SW 1271 (cell line): ENCODE measurements around the gene GAPT.

Source experiments
- DNase-seq, 2 experiments: peaks; one replicate each; lab custom pipeline; 2025; lab: John Stamatoyannopoulos, UW

GAPT gene

DNA sequence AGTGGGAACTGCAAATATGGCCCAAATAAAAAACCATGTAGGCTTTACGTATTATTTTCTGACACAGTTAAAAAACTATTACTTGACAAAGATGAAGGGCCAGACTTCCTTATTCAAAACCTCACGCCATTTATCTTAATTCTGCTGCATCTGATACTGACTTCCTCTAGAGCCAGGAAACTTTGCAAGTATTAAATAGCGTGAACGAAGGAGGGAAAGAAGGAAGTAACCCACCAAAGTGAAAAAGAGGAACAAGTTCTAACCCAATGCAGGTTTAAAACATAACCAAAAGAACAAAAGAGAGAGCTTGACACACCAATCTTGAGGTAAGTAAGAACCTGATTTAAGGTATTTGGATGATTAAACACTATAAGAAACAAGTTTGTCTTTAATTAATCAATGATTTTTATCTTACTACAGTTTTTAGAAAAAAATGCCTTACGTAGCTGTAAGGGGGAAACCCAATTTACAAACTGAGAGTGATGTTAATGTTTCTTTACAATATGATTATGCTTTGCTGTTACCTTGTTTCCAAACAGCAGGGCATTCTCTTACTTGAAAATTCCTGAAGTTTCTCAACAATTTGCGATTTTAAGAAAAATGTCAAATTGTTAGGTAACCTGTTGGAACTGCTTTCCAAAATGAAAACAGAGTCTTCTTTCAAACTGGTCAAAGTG, at the start of gene GAPT:
GAPT (plus strand) TSS at position 220 of the 677 bp plus-strand sequence. CDS start 3,102 bp downstream, outside the sequence.
- no peak for DNase-seq

DNA sequence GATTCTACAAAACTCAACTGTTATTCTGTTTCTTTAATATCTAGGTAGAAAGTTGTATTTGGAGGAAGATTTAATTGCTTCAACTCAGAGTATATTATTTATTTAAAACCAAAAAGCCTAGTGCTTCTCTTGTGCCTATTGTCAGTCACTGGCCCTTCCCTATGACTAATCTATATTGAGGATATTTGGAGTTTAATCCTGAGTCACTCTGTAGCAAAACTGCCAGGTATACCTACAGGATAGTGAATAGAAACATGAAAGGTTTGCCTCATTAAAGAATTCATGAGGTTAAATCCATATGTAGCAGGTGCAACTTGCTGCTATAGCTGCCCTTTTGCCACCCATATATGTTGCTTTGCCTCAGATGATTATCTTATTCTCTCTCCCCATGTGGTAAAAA, 46.4 kb upstream of the GAPT start:
- DNase-seq, result no peak

DNA sequence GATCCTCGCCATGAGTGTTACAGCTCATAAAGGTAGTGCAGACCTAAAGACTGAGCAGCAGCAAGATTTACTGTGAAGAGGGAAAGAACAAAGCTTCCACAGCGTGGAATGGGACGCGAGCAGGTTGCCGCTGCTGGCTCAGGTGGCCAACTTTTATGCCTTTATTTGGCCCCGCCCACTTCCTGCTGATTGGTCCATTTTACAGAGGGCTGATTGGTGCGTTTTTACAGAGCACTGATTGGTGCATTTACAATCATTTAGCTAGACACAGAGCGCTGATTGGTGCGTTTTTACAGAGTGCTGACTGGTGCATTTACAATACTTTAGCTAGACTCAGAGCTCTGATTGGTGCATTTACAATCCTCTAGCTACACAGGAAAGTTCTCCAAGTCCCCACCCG, 45.2 kb upstream of the GAPT start:
- DNase-seq, result no peak

DNA sequence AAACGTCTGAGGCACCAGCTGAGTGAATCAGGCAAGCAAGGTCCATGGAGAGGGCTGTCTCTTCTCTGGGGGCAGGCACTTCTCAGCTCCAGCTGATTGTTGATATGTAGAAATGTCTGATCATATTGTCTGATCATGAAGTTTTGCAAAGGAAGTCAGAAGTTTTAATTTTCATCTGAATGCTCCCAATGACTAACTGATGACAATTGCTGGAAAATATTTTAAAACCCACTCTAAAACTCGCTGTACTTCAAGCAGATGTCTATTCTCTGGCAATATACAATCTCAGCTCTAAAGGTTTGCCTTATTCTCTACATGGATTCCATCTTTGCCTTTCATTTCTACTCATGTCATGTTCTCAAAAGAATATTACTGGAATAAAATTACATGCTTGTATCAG, 44.0 kb upstream of the GAPT start:
- no peak for DNase-seq

DNA sequence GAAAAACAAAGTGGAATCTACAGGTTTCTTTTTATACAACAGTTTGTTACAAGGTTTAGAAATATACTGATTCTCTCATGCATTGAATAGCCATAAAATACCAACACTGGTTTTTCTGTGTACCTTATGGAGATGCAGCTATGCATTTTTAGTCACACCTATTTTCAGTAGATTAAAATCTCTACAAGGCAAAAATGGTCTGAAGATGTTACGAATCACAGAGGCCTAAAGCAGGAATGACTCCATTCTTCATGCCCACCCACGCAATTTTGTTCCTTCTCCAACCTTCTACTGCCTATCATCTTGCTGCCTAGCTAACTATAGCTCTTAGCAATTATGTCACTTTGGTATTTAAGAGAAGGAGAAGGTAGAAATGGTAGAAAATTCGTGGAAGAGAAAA, 41.2 kb upstream of the GAPT start:
- no peak for DNase-seq

DNA sequence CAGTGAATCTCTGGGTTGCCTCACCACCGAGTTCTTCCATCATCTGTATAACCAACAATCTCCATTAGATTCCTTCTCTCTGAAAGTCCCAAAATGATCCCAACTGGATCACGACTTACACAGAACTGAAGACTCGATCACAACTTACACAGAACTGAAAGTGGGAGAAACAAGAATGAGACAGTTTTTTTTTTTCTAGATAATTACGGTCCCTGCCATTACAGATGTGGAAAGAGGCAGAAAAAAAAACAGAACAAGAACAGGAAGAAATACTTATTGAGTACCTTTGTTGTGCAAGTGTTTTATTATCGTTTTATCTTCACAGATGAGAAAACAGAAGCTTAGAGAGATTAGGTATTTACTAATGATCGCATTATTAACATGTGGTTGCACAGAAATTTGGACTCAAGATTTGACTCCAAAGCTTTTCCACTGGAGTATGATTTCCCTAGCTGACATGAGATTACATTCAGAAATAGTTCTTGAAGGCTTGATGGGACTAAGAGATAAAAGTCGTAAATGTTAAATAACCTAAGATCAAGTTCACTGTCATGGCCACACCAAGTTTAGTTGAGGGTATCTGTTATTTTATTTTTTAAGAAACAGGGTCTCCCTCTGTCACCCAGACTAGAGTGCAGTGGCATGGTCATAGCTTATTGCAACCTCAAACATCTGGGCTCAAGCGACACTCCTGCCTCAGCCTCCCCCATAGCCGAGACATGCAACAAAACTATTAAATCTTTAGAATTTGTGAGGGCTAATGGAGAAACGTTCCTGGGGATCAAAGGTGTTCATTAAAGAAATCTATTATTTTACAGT, 40.2 kb upstream of the GAPT start:
- no peak for DNase-seq

DNA sequence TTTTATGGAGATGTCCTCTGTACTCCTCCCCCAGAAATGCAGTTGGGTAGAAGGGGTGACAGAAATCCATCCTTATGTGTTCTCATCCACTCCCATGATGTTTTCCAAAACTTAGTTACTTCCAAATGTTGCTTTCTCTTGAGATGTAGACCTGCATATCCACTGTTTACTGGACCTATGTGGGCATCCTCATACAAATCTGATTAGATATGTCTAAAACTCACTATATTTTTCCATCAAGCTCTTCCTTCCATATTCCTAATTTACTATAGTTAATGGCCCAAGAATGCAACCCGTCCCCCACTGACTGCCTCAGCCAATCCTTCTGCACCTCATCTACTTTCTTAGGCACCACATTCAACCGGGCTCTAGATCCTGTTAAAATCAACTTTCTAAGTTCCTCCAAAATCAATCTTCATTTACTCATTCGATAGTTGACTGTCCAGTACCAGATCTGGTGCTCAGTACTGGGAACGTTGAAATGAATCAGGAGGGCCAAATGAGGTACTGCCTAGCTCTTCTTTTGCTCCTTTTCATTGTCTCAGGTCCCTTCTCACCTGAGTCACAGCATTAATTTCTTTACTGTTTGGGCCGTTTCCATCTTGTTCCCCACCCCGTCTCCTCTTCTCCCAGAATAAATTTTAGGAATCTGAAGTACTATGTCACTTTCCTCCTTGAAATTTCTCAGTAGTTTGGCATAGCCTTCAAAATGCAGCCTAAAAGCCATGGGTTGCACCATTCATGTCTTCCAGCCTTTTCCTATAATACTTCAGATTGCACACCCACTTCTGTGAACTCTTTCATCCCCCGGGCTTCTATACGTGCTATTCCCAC, 39.3 kb upstream of the GAPT start:
- no peak for DNase-seq

DNA sequence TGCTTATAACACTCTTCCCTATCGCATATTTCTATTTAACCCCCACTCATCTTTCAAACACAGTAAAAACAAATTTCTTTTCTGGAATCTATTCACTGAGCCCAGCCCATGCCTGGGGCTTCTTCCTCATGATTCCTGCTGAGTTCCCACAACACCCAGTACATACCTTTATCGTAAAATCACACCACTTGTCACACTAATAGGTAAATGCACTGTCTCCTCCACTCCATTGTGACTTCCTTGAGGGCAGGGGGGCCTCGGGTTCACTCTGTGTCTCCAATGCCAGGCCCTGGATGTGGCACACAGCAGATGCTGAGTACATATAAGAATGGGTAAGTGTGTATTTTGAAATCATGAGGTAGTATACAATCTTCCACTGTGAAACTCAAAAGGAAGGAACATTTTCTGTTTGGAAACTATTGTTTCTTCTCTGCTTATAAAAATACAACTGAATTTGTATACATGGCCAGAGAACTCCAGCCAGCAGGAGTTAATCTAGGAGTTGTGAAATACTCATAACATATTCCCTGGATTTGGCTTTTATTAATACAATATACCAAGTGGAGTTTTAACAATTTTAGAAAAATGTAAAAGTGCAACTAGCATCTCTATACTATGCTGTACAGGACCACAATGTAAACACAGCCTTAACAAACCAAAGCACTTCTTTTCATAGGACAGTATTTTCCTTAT, 38.5 kb upstream of the GAPT start:
- DNase-seq, result peak in 1 of 2 experiments; percentile 31

DNA sequence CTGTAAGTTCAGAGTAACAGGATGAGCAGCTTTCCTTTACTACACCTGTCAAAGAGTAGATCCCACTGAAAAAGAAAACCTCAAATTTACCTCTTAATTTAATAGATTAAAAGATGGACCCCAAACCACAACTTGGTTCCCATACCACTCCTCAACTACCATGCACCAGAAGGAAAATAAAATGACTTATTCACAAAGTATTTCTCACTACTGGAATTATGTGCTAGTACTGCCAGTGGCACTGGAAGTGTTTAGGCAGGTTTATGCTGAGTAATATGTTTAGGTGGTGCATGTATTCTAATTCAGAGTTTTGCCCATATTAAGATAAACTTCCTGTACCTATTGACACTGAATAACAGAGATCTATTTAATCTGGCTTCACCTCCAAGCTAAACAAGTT, 37.9 kb upstream of the GAPT start:
- no peak for DNase-seq

DNA sequence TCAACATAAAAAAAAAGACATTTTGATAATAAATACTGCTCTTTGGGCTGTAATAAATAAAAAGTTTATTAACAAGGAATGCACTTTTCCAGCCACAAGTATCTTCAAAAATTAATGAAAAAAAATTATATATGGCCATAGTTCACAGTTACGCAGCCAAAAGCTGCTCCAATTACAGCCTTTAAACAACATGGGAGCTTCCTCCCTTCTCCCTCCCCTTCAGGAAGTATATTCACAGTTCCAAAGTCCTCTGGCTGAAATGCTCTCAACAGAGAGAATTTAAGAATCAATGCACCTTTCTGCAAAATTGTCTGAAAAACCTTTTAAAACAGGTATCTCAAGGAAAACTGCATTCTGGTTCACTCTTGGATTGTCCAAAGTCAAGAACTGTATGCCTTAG, 37.2 kb upstream of the GAPT start:
- no peak for DNase-seq

DNA sequence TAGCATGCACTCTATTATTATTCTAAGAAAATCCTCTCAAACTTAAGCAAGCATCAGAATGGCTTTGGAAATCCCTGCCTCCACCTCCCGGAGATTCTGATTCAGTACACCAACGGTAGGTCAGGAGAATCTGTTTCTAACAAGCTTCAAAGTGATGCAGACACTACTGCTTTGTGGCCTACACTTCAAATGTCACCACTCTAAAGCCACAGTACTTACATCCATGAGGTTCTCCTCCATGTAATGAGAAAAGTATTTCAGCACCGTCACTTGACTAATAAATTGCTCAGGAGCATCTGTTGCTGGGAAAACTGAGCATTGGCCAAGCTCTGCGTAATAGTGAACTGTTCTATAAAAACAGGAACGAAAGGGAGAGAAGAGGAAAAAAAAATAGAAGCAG, 36.2 kb upstream of the GAPT start:
- DNase-seq, result no peak

DNA sequence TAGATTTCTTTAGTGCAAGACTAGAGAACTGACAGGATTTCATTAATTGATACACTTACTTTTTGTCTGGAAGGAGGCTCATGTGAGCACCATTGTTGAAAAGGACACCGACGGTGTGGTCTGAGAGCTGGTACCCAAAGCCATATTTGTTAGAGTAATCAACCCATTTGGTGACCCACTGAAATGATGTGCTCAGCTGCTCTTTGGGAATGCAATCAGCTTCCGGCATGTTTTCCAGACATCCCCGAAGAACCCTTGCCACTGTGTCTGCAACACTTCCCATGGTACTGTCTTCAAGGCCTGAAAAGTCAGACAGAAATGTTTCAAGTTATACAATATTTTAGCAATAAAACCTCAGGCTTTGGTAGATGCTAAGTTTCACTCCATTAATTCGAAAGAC, 35.8 kb upstream of the GAPT start:
- no peak for DNase-seq

DNA sequence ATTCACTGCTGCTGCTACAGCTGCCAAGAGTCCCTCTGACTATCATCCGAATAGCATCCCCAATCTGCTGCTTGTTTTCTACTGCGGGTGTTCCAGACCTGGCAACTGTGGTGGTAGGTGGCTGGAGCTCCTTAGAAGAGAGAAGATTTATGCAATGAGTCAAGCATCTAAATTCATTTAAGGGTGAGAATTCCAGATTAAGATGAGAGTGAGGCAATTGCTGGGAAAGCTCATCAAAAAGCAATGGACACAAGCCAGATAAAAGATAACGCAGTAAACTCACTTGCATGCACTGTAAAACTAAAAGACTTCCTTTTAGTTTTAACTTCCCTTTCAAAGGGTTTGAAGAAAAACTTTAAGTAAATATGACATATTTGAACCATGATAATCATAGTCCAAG, 35.2 kb upstream of the GAPT start:
- no peak for DNase-seq

DNA sequence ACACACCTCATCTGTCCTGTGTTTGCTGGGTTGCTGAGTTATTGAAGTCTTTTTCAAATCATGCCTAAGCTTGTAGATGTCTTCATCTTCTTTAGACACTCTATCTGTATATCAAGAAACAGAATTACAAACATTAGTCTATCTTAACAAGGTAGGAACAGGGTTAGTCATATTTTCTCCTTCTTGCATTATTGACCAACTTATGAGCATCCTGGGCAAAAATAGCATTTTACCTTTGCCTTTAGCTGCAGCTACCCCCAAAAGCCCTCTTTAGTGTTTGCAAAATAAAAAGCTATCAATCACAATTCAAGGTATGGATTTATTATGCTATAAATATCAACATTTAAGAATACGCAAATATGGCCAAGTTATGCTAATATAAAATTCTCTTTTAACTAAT, 34.7 kb upstream of the GAPT start:
- no peak for DNase-seq

DNA sequence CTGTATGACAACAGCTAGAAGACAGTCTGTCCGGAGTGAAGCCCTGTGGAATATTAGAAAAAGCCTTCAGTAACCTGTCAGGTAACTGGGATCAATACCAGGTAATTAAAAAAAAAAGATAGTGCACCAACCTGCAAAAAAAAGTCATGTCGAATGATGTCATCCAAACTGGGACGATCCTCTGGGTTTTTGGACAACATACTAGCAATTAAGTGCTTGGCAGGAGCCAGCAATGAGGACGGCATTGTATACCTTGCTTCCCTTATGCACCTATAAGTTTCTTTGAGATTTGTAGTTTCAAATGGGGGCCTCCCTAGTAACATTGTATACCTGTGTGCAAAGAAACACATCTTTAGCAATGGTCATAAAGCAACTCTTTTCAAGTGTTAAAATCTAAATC, 34.2 kb upstream of the GAPT start:
- DNase-seq, result no peak

DNA sequence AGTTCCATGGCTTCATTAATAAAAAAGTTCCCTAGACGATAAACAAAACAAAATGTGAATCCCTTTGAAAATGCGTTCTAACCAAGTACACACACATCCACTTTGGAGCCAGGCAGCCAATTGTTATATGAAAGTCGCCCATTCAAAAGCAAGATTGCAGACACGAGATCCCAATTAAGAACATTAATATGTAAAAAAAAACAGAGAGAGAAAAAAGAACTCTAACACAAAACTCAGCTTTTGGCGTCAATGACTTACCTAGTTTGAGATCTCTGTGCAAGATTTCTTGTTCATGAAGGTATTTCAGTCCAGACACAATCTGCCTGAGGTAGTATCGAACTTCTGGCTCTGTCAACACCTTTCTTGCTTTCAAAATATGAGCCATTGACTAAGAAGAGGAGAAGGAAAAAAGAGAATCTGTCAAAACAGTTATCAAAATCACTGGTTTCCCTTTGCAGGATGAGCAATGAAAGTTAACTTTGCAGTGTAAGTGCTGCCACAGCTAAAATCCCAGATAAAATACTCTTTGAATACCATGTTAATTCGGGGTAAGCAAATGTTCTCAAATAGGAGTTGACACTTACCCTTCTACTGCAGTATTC, 33.0 kb upstream of the GAPT start:
- DNase-seq, result peak in 1 of 2 experiments; percentile 60

DNA sequence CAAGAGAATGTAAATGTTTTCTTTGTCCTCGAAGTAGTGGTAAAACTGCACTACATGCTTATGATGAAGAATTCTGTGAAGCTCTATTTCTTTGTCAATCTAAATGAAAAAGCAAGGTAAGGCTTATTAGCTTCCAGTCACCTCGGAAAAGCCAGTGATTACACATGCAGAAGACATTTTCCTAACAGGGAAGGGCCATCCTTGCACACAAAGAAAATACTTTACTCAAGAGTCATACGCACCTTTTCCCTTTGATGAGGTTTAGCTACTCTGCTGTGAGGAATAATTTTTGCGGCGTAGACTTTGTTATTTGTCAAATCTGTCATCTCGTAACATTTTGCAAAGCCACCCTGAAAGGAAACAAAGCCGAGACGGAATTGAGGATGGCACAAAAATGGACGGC, 32.5 kb upstream of the GAPT start:
- peak in 1 of 2 experiments; percentile 60 for DNase-seq

DNA sequence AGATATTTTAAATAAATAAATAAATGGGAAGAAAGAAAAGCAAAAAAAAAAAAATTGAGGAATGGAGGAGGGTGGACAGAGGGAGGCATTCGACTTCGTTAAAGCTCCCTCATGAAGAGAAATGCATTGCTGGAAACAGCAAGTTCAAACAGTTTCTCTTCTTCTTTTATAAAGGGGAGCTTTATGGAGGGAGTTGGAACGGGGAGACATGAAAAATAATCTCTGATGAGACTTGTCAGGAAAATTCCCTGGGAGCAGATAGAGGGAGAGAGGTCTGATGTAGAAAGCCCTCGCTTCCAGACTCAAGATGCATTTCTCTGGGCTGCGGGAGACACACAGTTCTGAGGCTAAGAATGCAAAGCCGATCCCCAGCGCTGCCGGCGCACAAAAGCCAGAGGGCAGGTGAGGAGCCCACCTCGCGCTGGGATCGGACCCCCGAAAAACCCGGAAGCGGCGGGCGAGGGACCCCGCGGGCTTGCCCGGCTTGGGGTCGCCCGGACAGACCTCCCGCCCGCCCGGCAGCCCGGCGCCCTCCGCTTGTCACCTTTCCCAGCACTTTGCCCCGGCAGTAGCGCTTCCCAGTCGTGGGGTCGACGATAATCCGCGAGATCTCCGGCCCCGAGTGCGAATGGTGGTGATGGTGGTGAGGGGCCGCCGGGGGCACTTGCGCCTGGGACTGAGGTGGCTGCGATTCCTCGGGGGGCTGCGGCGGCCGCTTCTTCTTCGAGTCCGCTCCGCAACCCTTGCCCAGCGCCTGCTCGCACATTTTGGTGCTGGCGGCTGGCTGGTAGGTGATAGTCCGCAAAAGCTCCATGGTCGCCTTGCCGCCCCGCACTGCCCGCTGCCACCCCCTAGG, 31.9 kb upstream of the GAPT start:
- peak in 1 of 2 experiments; percentile 59 for DNase-seq

DNA sequence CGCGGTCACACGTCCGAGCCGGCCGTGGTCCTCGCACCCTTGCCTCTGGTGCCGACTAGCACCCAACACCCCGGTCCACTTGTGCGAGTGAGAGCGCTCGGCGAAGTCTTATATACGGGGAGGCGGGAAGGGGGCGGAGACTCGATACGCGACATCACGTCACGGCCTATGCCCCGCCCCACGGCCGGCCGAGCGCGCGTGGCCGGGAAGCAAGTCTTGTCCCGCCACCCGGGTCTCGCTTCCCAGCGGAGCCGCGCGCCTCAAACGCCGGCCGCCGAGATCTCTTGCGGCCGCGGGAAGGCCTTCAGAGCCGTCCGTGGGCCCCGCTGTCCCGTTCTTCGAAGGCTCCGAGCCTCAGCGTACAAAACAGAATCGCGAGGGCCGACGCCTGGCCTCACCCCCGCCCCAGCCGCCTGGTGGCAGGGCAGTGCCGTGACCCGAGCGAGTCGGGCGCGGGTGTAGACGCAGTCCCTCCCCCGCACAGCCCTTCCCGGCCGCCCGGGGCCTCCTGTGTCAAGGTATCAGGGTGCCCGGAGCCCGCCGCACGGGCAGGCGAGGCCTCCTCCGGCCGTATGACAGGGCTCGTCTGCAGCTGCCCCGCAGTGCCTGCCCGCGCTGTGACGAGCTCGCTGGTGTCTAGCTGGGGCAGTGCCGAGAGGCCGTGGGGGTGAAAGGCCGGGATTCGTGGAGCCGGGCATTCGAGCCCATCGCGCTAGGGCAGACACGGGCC, 31.1 kb upstream of the GAPT start, which contains the start of gene PLK2:
PLK2 (minus strand) TSS at position 85 of the 730 bp plus-strand sequence. CDS start 127 bp downstream, outside the sequence.
- peak; percentile 82 to 89 for DNase-seq
